CD4-positive, alpha-beta T cell treated with Interferon alpha-2 for 1 hour (primary cell): ENCODE data around the gene RALGPS1.
"Not testable (repeated sequence)": the region's sequence is repeated elsewhere in the genome, so short reads cannot be mapped to it uniquely, and the experiment has no call there.

Source experiments
- DNase-seq, 2 donors: peaks; one replicate each; pipeline ENCODE4 v3.0.0-alpha.2; 2020 to 2022

Gene RALGPS1

DNA sequence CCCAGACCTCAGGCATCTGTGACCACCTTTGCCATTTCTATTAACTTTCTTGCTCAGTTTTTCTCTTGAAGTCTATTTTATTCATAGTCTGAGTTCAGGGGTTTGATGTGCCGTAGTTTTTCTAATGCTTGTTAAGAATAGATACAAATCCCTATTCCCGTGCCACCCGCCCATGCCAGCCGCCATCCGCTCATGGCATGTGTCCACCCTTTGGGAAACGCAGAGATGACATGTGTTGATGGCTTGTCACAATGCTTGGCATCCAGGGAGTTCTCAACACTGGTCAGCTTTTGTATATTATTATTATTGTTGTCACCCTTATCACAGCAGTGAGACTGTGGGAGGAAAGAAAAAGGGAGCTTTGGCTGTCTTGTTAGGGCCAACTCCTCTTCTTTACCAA, 225.2 kb downstream of the RALGPS1 start:
- no peak for DNase-seq

DNA sequence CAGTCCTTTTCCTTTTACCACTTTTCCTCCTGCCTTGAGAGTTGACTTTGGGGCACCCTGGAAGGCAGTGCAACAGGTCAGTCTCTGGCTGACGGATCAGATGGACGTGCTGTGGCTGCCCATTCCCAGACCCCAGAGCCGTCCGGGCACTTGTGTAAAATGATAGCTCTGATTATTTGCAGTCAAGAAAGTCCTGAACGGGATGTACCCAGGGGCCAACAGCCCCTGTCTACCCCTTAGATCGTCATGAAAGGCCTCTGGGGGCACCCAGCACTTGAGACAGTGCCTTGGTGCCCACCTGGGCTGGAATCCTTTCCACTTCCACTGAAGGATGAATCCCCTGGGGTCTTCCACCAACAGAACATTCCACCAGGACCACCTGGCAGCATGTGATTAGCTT, 225.6 kb downstream of the RALGPS1 start:
- DNase-seq, result no peak

- no peak for DNase-seq
Measured at GRCh38 chr9:127140842-127141675, 226.5 kb downstream of the RALGPS1 start.

GRCh38 chr9:127142291-127142690, 227.7 kb downstream of the RALGPS1 start:
- DNase-seq, result no peak

GRCh38 chr9:127142931-127143464, 228.4 kb downstream of the RALGPS1 start:
- no peak for DNase-seq

DNA sequence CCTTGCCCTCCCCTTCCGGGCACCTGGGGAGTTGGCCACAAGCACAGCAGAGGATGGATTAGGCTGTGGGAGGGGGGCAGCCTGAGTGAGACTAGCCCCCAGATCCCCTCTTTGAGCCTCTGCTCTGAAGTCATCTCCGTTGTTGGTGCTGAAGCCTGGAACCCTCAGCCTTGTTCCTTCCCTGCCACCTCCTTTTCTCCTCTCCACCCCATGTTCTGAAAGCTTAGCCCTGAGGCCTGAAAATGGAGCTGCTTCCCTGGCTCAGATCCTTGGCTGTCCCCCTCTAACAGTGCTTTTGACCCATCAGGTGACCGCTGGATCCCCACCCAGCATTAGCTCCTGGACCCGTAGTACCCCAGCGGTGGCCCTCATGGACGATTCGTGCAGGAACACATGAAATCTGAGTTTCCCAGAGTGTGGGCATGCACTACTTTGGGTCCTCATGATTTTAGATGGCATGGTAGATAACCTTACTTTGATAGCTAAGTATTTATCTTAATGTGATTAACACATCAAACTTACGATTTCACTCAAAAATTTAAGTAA, 229.4 kb downstream of the RALGPS1 start:
- no peak for DNase-seq

GRCh38 chr9:127144670-127145445, 230.3 kb downstream of the RALGPS1 start:
- no peak for DNase-seq

GRCh38 chr9:127146841-127147240, 232.3 kb downstream of the RALGPS1 start:
- DNase-seq, result not testable (repeated sequence)

- no peak for DNase-seq
Measured at GRCh38 chr9:127147251-127147650, 232.7 kb downstream of the RALGPS1 start.

- DNase-seq, result no peak
Measured at GRCh38 chr9:127148014-127148413, 233.4 kb downstream of the RALGPS1 start.

GRCh38 chr9:127149010-127149409, 234.4 kb downstream of the RALGPS1 start:
- DNase-seq, result no peak

DNA sequence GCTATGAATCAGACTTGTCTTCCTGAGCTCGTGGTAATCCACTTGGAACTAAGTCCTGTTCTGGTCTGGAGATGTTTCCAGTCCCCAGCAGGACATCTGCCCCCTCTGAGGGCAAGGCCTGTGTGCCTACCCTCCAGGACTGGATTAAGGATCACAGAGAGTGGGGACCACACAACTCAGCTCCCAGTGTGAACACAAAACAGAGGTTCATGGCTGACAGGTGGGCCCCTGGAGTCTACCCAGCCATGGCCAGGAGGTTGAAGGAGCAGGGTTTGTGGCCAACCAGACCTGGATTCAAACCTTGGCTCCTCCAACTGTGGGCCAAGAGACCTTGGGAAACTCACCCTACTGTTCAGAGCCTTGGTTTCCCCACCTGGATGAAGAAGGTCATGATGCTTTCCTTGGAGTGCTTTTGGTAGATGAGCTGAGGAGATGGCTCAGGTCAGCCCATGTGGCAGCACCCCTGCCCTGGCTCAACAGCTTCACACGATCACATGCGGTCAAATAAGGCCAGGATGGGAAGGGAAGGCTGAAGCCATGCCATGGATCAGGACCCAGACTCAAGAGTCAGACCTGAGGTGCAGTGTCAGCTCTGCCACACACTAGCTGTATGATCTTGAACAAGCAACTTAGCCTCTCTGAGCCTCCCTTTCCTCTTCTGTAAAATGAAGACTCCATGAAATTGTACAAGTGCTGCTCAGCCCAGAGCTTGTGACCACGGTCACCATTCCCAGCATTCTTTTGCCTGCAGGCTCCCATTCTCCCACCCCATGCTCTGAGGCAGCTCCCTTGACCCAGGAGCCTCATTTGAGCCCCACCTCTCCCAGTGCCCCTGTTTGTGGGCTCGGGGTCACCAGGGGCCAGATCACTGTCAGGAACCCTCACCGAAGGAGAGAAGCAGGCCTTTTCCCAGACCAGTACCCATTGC, 235.1 kb downstream of the RALGPS1 start:
- DNase-seq, result no peak

DNA sequence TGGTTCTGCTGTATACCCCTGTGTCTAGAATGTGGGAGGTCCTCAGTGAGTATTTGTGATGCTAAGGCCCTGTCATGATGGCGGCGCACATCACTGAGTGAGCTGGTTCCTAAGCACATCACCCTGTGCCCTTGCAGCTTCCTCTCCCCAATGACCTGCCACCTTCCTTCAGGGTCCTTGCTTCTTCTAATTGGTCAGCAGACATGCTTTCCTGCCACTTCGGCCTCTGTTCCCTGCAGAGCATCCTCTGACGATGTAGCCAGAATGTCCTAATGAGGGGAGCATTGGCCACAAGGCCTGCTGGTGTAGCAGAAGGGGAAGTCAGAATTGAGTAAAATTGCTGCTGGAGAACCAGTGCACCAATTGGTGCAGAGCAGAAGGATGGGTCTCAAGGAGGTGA, 238.9 kb downstream of the RALGPS1 start:
- no peak for DNase-seq

DNA sequence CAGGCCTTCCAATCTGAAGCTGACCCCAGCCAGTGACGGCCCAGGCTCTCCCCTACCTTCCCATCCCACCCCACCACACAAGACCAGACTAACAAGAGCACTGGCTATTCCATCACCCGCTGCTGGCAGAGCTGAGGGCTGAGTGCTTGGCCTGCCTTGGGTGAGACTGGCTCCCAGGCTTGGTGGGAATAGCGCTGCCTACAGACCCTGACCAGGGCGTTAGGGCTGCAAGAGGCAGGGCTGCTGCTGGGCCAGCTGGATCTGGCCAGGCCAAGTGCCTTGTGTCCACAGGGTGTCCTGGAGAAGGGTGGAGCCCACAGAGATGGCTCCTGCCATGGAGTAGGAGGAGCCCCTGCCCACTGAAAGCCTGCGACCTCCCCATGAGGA, 239.4 kb downstream of the RALGPS1 start:
- no peak for DNase-seq

DNA sequence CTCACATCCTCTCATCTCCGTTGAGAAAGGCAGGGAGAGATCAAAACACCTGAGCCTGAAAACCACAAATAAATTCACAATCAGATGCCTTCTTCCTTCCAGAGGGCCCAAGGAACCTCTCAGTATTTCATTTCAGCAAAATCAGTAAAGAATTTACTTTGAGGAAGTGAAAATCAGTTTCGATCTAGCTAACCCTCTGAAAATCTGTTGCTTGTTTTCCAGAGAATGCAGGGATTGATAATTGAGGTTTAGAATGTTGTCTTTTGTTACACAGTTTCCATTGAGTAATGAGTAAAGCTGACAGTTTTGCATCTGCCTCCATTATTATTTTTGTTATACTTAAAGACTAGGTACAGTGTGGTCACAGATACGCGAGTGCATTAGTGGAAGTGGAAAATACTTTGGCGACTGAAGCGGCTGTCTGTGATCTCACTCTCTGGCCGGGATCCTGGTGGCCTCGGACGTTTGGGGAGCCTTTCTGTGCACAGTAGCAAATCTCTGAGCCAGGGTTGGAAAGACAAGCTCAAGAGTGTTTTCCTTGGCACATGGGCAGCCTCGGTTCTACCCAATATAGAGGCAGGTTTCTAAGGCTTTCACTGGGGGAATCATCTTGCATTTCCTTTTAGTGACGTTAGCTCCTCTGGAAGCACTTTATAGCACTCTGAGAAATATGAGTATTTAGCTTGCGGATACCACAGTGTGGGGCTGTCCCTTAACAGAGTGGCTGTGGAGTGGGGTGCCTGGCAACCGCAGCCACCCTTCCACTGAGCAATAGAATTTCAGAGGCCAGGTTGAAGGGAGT, 240.0 kb downstream of the RALGPS1 start:
- no peak for DNase-seq

DNA sequence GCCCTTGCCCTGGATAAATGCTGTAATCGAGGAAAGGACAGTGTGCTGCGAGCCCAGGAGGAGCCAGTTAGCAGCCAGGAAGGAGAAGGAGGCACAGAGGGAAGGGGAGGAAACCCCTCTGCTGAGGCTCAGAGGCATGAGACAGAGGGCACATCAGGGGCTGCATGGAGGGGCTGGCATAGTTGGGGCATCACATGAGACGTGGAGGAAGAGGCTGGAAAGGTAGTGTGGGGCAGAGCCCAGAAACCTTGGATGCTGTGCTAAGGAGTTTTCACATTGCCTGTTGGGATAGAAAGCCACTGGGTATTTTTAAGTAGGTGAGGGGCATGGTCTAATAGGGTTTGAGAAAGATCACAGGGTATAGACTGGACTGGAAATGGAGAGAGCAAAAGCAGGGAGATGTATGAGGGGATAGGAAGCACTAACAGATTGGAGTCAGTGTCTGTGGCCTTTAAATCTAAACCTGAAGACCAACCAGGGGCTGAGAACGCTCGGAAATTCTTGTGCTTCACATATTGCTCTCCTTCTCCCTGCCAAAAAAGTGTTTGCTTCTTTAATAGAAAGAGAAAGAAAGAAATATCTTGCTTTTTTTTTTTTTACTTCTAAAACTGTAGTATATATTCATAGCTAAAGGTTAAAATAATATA, 240.9 kb downstream of the RALGPS1 start:
- no peak for DNase-seq

- DNase-seq, result no peak
Measured at GRCh38 chr9:127158786-127159324, 244.3 kb downstream of the RALGPS1 start.

- no peak for DNase-seq
Measured at GRCh38 chr9:127159325-127159801, 244.8 kb downstream of the RALGPS1 start.

GRCh38 chr9:127159949-127160610, 245.5 kb downstream of the RALGPS1 start:
- no peak for DNase-seq

- no peak for DNase-seq
Measured at GRCh38 chr9:127161081-127161624, 246.6 kb downstream of the RALGPS1 start.
